HEK293T (cell line): ENCODE data around the gene GSDME.

Experiments used
- CTCF ChIA-PET: fragments of 350-600 bp; formaldehyde crosslinking; extraction: SDS; loops from one replicate; lab custom pipeline; 2021; ENCODE audit warnings: antibody characterized with exemption, inconsistent platforms; lab: Yijun Ruan, JAX
- POLR2A ChIA-PET: fragments of 350-600 bp; formaldehyde crosslinking; extraction: SDS; loops from one replicate; lab custom pipeline; 2020; ENCODE audit warnings: antibody characterized with exemption, inconsistent platforms; lab: Yijun Ruan, JAX
- DNase-seq: peaks from one replicate; pipeline ENCODE4 v3.0.0; 2012; ENCODE audit warnings: mixed read lengths; ENCODE audit errors: extremely low spot score
- ARNT ChIP-seq: fragments of 450-650 bp; IDR thresholded peaks from 2 replicates; pipeline ENCODE4 v1.6.1; 2017; ENCODE audit warnings: mild to moderate bottlenecking
- BHLHE40 ChIP-seq: fragments of 450-650 bp; IDR thresholded peaks from 2 replicates; pipeline ENCODE4 v1.6.1; 2016; ENCODE audit warnings: mild to moderate bottlenecking, moderate library complexity, borderline replicate concordance
- CTBP1 ChIP-seq: fragments of 450-650 bp; IDR thresholded peaks from 2 replicates; pipeline ENCODE4 v1.6.1; 2016; ENCODE audit warnings: borderline replicate concordance
- ELF4 ChIP-seq: fragments of 450-650 bp; IDR thresholded peaks from 2 replicates; pipeline ENCODE4 v1.6.1; 2017; ENCODE audit warnings: antibody characterized with exemption
- FOXA1 ChIP-seq: fragments of 450-650 bp; IDR thresholded peaks from 2 replicates; pipeline ENCODE4 v1.6.1; 2016; ENCODE audit warnings: mild to moderate bottlenecking
- FOXK2 ChIP-seq: fragments of 450-650 bp; IDR thresholded peaks from 2 replicates; pipeline ENCODE4 v1.6.1; 2016; ENCODE audit warnings: mild to moderate bottlenecking
- FOXM1 ChIP-seq: fragments of 450-650 bp; IDR thresholded peaks from 2 replicates; pipeline ENCODE4 v1.6.1; 2017; ENCODE audit warnings: mild to moderate bottlenecking, borderline replicate concordance
- HDGF ChIP-seq: fragments of 450-650 bp; IDR thresholded peaks from 2 replicates; pipeline ENCODE4 v1.6.1; 2017; ENCODE audit warnings: antibody characterized with exemption, borderline replicate concordance
- L3MBTL2 ChIP-seq: fragments of 450-650 bp; conservative IDR thresholded peaks from 2 replicates; pipeline ENCODE4 v1.6.1; 2016; ENCODE audit warnings: mild to moderate bottlenecking
- LEF1 ChIP-seq: fragments of 450-650 bp; IDR thresholded peaks from 2 replicates; pipeline ENCODE4 v1.6.1; 2017; ENCODE audit warnings: mild to moderate bottlenecking, borderline replicate concordance
- NFRKB ChIP-seq: fragments of 450-650 bp; IDR thresholded peaks from 2 replicates; pipeline ENCODE4 v1.6.1; 2016; ENCODE audit warnings: mild to moderate bottlenecking, moderate library complexity
- PKNOX1 ChIP-seq: fragments of 450-650 bp; IDR thresholded peaks from 2 replicates; pipeline ENCODE4 v1.6.1; 2016
- SP1 ChIP-seq: fragments of 450-650 bp; IDR thresholded peaks from 2 replicates; pipeline ENCODE4 v1.6.1; 2017
- SUZ12 ChIP-seq: fragments of 450-650 bp; IDR thresholded peaks from 2 replicates; pipeline ENCODE4 v1.6.1; 2016; ENCODE audit warnings: mild to moderate bottlenecking
- TARDBP ChIP-seq: fragments of 450-650 bp; IDR thresholded peaks from 2 replicates; pipeline ENCODE4 v1.6.1; 2016
- ZNF384 ChIP-seq: fragments of 450-650 bp; IDR thresholded peaks from 2 replicates; pipeline ENCODE4 v1.6.1; 2016

GSDME gene

GRCh38 chr7:24700521-24701260 is 56.6 kb downstream of the GSDME start:
- CTCF ChIA-PET = interaction anchor here (1.6 kb wide), 1 partner anchor 15 kb away, joined by 5 read pairs; no protein-coding TSS in a partner anchor
- POLR2A ChIA-PET = no interaction called here
- TF ChIP-seq BHLHE40 (no peak), FOXM1 (no peak), HDGF (no peak), PKNOX1 (no peak), TARDBP (no peak), ZNF384 (no peak), SP1 (no peak), FOXA1 (no peak), FOXK2 (no peak), NFRKB (no peak), SUZ12 (no peak), ELF4 (no peak), LEF1 (no peak), CTBP1 (no peak), ARNT (no peak), L3MBTL2 (no peak)
- DNase-seq = no peak

- CTCF ChIA-PET = no interaction called here
- POLR2A ChIA-PET = no interaction called here
- DNase-seq = no peak
- TF ChIP-seq BHLHE40 = no peak
- no peak for TF ChIP-seq FOXA1
- no peak for TF ChIP-seq FOXM1
- TF ChIP-seq HDGF = no peak
- TF ChIP-seq PKNOX1 = no peak
Measured at GRCh38 chr7:24698531-24699266, 58.6 kb downstream of the GSDME start.

GRCh38 chr7:24697416-24697815 is 59.8 kb downstream of the GSDME start:
- TF ChIP-seq LEF1 (no peak), SUZ12 (no peak), ELF4 (no peak), L3MBTL2 (no peak), CTBP1 (no peak), BHLHE40 (no peak), HDGF (no peak), FOXK2 (no peak), FOXM1 (no peak), ZNF384 (no peak), ARNT (no peak), SP1 (no peak), FOXA1 (no peak), TARDBP (no peak), NFRKB (no peak), PKNOX1 (no peak)
- no peak for DNase-seq
- ChIA-PET POLR2A (no interaction called here), CTCF (no interaction called here)

GRCh38 chr7:24692592-24692991 is 64.7 kb downstream of the GSDME start:
- ChIA-PET POLR2A (no interaction called here), CTCF (no interaction called here)
- no peak for TF ChIP-seq SUZ12
- no peak for TF ChIP-seq HDGF
- TF ChIP-seq ZNF384 = no peak
- TF ChIP-seq LEF1 = no peak
- TF ChIP-seq NFRKB = no peak
- no peak for TF ChIP-seq FOXA1
- TF ChIP-seq FOXM1 = no peak
- no peak for TF ChIP-seq SP1
- no peak for TF ChIP-seq BHLHE40
- TF ChIP-seq CTBP1 = no peak
- no peak for TF ChIP-seq TARDBP
- no peak for TF ChIP-seq FOXK2
- TF ChIP-seq PKNOX1 = no peak
- no peak for DNase-seq

GRCh38 chr7:24690251-24690650 is 67.0 kb downstream of the GSDME start:
- DNase-seq = no peak
- TF ChIP-seq FOXA1 (no peak), L3MBTL2 (no peak), ELF4 (no peak), HDGF (no peak), ARNT (no peak), PKNOX1 (no peak), ZNF384 (no peak), NFRKB (no peak), BHLHE40 (no peak), SP1 (no peak), CTBP1 (no peak), SUZ12 (no peak), FOXK2 (no peak), LEF1 (no peak)
- ChIA-PET CTCF (no interaction called here), POLR2A (no interaction called here)
